ENCODE data around the gene VPS11. TPM values are rescaled to one million over a fixed set of nuclear protein-coding genes. Genes with fewer than 3 reads are reported as not detected.

VPS11 gene
- total and polyA plus RNA-seq, 11 donors = 18.7 to 33.3 (median 21.7) TPM

DNA sequence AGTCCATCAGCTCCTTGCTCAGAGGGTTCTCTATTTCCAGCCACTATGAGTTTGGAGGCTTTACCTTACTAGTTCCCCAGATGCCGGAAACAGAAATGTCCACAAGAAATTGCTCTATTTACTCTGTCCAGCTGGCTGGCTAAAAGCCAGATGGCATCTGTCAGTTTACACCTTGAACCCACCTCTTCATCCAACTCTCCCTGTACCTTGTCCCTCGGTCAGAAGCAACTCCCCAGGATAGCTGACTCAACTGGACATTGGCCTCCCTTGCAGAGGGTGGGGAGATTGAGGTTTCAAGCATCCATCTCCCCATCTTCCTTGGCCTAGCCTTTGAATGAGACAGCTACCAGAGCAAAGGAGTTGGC, 41.2 kb downstream of the VPS11 start:
- Histone ChIP-seq H3K36me3 (peaks cover 0 to 41% (median 28%) of the 10 kb centered on the region in 9 donors), H3K9me3 (no peaks in the 10 kb centered on the region), H3K4me1 (peaks cover 0 to 40% (median 23%) of the 10 kb centered on the region in 12 donors), H3K27me3 (no peaks in the 10 kb centered on the region), H3K4me3 (peak overlapping the region in 9 of 12 donors; percentile 78 to 99 (median 98)), H3K27ac (peak overlapping the region in 1 of 12 donors; percentile 93)
- 87 to 92% (median 92%) methylated on average over 2 of the region's 2 CpGs for WGBS, 4 donors
- no peak for TF ChIP-seq POLR2A (IDR thresholded peaks at IDR 0.05)
- TF ChIP-seq, protein P1, sequence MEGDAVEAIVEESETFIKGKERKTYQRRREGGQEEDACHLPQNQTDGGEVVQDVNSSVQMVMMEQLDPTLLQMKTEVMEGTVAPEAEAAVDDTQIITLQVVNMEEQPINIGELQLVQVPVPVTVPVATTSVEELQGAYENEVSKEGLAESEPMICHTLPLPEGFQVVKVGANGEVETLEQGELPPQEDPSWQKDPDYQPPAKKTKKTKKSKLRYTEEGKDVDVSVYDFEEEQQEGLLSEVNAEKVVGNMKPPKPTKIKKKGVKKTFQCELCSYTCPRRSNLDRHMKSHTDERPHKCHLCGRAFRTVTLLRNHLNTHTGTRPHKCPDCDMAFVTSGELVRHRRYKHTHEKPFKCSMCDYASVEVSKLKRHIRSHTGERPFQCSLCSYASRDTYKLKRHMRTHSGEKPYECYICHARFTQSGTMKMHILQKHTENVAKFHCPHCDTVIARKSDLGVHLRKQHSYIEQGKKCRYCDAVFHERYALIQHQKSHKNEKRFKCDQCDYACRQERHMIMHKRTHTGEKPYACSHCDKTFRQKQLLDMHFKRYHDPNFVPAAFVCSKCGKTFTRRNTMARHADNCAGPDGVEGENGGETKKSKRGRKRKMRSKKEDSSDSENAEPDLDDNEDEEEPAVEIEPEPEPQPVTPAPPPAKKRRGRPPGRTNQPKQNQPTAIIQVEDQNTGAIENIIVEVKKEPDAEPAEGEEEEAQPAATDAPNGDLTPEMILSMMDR (IDR thresholded peaks at IDR 0.05) = no peak
- DNase-seq (no peak), ATAC-seq (no peak)
- intact Hi-C loops (cut with DNase I) = loop anchor here in 1 of 10 donors (10.0 kb wide), 1 partner anchor 226 kb away; the partner anchor contains the start of gene RNF26

DNA sequence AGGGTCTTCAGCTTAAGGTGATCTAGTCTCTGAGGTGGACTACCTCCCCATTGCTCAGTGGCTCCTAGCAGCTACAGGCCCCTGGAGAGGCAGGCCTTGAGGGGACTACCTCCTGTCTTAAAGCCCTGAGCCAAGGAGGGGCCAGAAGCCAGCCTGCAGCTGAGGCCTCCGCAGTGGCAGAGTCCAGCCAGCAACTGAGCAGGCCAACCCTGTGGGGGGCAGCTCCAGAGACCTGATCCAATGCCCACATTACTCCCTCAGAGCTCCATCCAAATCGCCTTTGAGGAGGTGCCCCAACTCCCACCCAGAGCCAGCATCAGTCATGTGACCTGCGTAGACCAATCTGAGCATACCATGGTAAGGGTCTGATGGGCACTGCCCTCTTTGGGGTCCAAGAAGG, 42.2 kb downstream of the VPS11 start:
- ATAC-seq (no peak), DNase-seq (no peak)
- intact Hi-C loops (cut with DNase I) = loop anchor here in 2 of 10 donors (10.0 kb wide), 2 partner anchors 205 to 225 kb away; partner anchors contain the start of genes MCAM (in 1 of the 2) and RNF26 (in 1 of the 2)
- H3K4me1 ChIP-seq = peaks cover 0 to 47% (median 23%) of the 10 kb centered on the region in 12 donors
- H3K4me3 ChIP-seq = peak overlapping the region in 1 of 12 donors; percentile 99
- WGBS, 4 donors = 92 to 100% (median 94%) methylated on average over 1 to 3 of the region's 3 CpGs
- no peaks in the 10 kb centered on the region for H3K9me3 ChIP-seq
- H3K27ac ChIP-seq = no peak overlapping the region
- TF ChIP-seq, protein P1 (IDR thresholded peaks at IDR 0.05) = no peak
- TF ChIP-seq POLR2A (IDR thresholded peaks at IDR 0.05) = no peak
- peaks cover 0 to 51% (median 38%) of the 10 kb centered on the region in 9 donors for H3K36me3 ChIP-seq
- no peaks in the 10 kb centered on the region for H3K27me3 ChIP-seq

DNA sequence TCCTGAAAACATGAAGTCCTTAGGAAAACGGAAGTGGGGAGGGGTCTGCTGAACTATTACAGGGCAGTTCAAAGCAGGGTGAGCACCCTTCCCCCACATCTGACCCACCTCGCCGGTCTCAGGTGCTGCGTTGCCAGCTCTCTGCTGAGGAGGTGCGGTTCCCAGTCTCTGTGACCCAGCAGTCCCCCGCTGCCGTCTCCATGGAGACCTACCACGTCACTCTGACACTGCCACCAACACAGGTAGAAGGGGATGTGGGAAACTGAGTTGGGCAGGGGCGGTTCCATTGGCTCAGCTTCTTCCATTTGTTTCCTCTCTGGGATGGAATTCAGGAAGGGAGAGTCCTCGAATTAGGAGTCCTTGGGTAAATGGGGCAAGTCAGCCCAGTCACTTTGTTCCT, 42.8 kb downstream of the VPS11 start:
- no peak for TF ChIP-seq POLR2A (IDR thresholded peaks at IDR 0.05)
- TF ChIP-seq, protein P1 (IDR thresholded peaks at IDR 0.05) = no peak
- Histone ChIP-seq H3K4me3 (no peak overlapping the region), H3K9me3 (no peaks in the 10 kb centered on the region), H3K27ac (no peak overlapping the region), H3K4me1 (peaks cover 0 to 53% (median 23%) of the 10 kb centered on the region in 12 donors), H3K36me3 (peaks cover 0 to 56% (median 42%) of the 10 kb centered on the region in 9 donors), H3K27me3 (no peaks in the 10 kb centered on the region)
- ATAC-seq (no peak), DNase-seq (no peak)
- WGBS, 4 donors = 82 to 94% (median 86%) methylated on average over 9 to 10 of the region's 10 CpGs
- intact Hi-C loops (cut with DNase I) = loop anchor here in 1 of 10 donors (10.0 kb wide), 1 partner anchor 204 kb away; the partner anchor contains the start of gene MCAM

DNA sequence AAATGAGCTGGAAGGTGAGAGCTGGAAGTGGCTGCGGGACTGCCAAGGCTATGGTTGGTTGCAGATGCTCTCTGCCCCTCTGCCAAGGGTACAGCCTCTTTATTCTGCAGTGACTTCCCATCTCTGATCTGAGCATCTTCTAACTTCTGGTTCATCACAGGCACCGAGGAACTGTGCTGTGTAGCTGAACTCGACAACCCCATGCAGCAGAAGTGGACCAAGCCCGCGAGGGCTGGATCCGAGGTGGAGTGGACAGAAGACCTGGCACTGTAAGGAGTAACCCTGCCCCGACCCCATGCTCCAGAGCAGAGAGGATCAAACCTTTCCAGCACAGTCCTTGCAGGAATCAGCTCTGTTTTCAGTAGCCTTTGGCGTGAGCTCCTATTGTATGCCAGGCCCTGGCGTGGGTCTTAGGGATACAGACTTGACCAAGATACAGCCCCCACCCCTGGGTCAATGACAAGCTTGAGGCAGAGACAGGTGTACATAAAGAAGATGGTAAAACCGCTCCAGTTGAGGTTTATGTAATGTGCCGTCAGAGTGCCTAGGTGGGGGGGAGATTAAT, 43.8 kb downstream of the VPS11 start:
- intact Hi-C loops (cut with DNase I) = loop anchor here in 1 of 10 donors (10.0 kb wide), 1 partner anchor 203 kb away; the partner anchor contains the start of gene MCAM
- H3K36me3 ChIP-seq = peaks cover 0 to 64% (median 51%) of the 10 kb centered on the region in 9 donors
- WGBS, 4 donors = 91 to 96% (median 94%) methylated on average over 10 to 11 of the region's 11 CpGs

More for the DNA sequence above, 43.8 kb downstream of the VPS11 start:
- Histone ChIP-seq H3K27me3 (no peaks in the 10 kb centered on the region), H3K27ac (no peak overlapping the region), H3K4me3 (no peak overlapping the region), H3K9me3 (no peaks in the 10 kb centered on the region), H3K4me1 (peaks cover 0 to 54% (median 20%) of the 10 kb centered on the region in 12 donors)
- TF ChIP-seq POLR2A (IDR thresholded peaks at IDR 0.05) = no peak
- TF ChIP-seq, protein P1 (IDR thresholded peaks at IDR 0.05) = no peak
- no peak for DNase-seq
- ATAC-seq = no peak

Measured in heart left ventricle (tissue), 16 donors.